Endothelial cell of umbilical vein (primary cell): ENCODE measurements around the gene NUDT22.

Experiments used
- EZH2 ChIP-seq: IDR thresholded peaks from 2 replicates; pipeline ENCODE4 v1.6.1; 2012; ENCODE audit warnings: borderline replicate concordance, low read depth, mild to moderate bottlenecking, moderate library complexity, low read length, inconsistent platforms; ENCODE audit not compliant: severe bottlenecking
- GATA2 ChIP-seq: IDR thresholded peaks from 2 replicates; pipeline ENCODE4 v1.7.0; 2011; ENCODE audit warnings: low read depth, mild to moderate bottlenecking, moderate library complexity, mixed read lengths, low read length; ENCODE audit not compliant: insufficient read length, insufficient read depth
- MAX ChIP-seq: IDR thresholded peaks from 2 replicates; pipeline ENCODE4 v1.6.1; 2011; ENCODE audit not compliant: insufficient read depth, insufficient read length
- MYC ChIP-seq: IDR thresholded peaks from one replicate; pipeline ENCODE4 v1.6.1; 2011; ENCODE audit warnings: mild to moderate bottlenecking, low read depth, low read length
- POLR2A ChIP-seq: IDR thresholded peaks from 2 replicates; pipeline ENCODE4 v1.6.1; 2012; ENCODE audit warnings: low read depth, mild to moderate bottlenecking, control low read depth, low read length
- POLR2AphosphoS5 ChIP-seq: IDR thresholded peaks from 2 replicates; pipeline ENCODE4 v1.6.1; 2012; ENCODE audit warnings: low read depth, mild to moderate bottlenecking, control low read depth, low read length, moderate library complexity; ENCODE audit not compliant: insufficient read depth
- TF ChIP-seq, protein P1 (sequence below), 2 donors: IDR thresholded peaks; 1 replicate in 1 of 2; 2 replicates in 1 of 2; pipeline ENCODE4 v1.5.1; 2011; ENCODE audit warnings: low read length in 2 of 2, mild to moderate bottlenecking in 2 of 2, moderate library complexity in 2 of 2, control low read depth in 1 of 2, inconsistent platforms in 1 of 2, low read depth in 1 of 2; ENCODE audit not compliant: insufficient read depth in 1 of 2; ENCODE audit errors: extremely low read depth in 1 of 2

DNA sequence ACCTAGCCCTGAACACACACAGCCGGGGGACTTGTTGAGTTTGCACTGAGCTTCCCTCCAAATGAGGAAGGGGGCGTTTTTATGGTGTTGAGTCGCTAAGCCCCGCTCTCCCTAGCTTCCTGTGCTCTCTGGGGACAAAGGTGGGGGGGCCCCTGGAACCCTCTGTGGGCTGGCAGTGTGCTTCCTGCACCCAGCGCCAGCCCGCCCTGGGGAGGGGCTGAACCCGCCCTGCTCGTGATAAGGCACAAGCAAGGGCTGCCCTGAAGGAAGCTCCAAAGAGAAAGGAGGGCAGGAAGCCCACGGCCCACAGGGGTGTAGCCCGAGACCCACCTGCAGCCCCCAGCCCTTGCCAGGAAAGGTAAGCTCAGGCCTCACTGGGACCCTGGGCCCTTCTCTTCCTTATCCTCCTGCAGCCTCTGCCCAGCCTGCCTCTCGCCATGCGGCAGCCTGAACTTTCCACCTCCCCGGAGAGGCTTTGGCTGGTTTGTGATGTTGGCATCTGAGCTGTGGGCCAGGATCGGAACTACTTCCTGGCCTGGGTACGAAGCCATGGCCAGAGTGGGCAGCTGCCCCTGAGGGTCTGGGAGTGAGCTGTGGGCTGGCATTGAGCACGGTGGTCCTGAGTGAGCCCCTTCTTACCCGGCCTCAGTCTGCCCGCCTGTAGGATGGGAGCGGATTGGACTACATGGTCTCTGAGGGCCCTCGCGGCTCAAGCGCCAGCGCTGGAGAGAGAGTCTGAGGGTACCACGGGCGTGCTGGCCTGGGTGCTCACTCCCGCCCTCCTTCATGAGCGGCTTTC lies 19.4 kb upstream of the NUDT22 start, which contains the start of gene FERMT3:
- TF ChIP-seq, protein P1, sequence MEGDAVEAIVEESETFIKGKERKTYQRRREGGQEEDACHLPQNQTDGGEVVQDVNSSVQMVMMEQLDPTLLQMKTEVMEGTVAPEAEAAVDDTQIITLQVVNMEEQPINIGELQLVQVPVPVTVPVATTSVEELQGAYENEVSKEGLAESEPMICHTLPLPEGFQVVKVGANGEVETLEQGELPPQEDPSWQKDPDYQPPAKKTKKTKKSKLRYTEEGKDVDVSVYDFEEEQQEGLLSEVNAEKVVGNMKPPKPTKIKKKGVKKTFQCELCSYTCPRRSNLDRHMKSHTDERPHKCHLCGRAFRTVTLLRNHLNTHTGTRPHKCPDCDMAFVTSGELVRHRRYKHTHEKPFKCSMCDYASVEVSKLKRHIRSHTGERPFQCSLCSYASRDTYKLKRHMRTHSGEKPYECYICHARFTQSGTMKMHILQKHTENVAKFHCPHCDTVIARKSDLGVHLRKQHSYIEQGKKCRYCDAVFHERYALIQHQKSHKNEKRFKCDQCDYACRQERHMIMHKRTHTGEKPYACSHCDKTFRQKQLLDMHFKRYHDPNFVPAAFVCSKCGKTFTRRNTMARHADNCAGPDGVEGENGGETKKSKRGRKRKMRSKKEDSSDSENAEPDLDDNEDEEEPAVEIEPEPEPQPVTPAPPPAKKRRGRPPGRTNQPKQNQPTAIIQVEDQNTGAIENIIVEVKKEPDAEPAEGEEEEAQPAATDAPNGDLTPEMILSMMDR (IDR thresholded peaks at IDR 0.05; ENCODE audit: extremely low read depth in 1 of 2, insufficient read depth in 1 of 2, low read depth in 1 of 2, low read length in 2 of 2) = no peak
- TF ChIP-seq POLR2A (peak; percentile 45), MYC (no peak), POLR2AphosphoS5 (peak; percentile 12), EZH2 (no peak), MAX (no peak), GATA2 (no peak)
